ENCODE data around the gene TANK. TPM values are rescaled to one million over a fixed set of nuclear protein-coding genes. Genes with fewer than 3 reads are reported as not detected.
A peak's percentile ranks its signal among the peaks of the same experiment; 100 is the strongest.

Gene TANK
- total RNA-seq, 2 experiments from 2014 or later: 43.4 to 64.9 TPM

- CTCF ChIA-PET (ENCODE audit: unreplicated experiment): interaction anchor here (1.8 kb wide), 1 partner anchor 8 kb away, joined by 4 read pairs; no protein-coding TSS in a partner anchor
- peaks cover 38% of the 10 kb centered on the region for H3K4me1 ChIP-seq (ENCODE audit: insufficient read depth, low read length, poor library complexity, severe bottlenecking)
- POLR2A ChIA-PET: interaction anchor here (0.6 to 3.6 kb wide), 12 partner anchors 8 to 125 kb away, joined by 3 to 20 read pairs (median 4); no protein-coding TSS in a partner anchor
- BruUV-seq (replicated peaks): no TSS peak
- no peak for TF ChIP-seq EZH2phosphoT487 (IDR thresholded peaks at IDR 0.05; ENCODE audit: borderline replicate concordance, low read depth, low read length)
- TF ChIP-seq CTCF (conservative IDR thresholded peaks at IDR 0.05; ENCODE audit: low read length): no peak
- H3K4me3 ChIP-seq (ENCODE audit: low read depth, low read length, poor library complexity, severe bottlenecking): no peak overlapping the region
- no peaks in the 10 kb centered on the region for H3K36me3 ChIP-seq (ENCODE audit: insufficient read depth, low read length)
- H4K20me1 ChIP-seq (ENCODE audit: insufficient read depth, low read length): no peaks in the 10 kb centered on the region
- H2AFZ ChIP-seq (ENCODE audit: low read length): peak overlapping the region; percentile 0; the same call in 1 of the 2 replicates
- H3K9me3 ChIP-seq (ENCODE audit: low read length): no peaks in the 10 kb centered on the region
- no peak for DNase-seq (ENCODE audit: low spot score)
- no peak overlapping the region for H3K27ac ChIP-seq (ENCODE audit: low read depth, low read length, poor library complexity, severe bottlenecking)
- H3K9me2 ChIP-seq (ENCODE audit: insufficient read depth, low read length): no peaks in the 10 kb centered on the region
- H3K4me2 ChIP-seq (ENCODE audit: low read length): peak overlapping the region; percentile 11; the same call in 1 of the 2 replicates
- intact Hi-C loops (cut with micrococcal nuclease; ENCODE audit: unreplicated experiment): no loop called here
- H3K79me2 ChIP-seq (ENCODE audit: insufficient read depth, low read depth, low read length): no peaks in the 10 kb centered on the region
These were observed 47.3 kb upstream of the TANK start for GRCh38 chr2:161112908-161113307.

GRCh38 chr2:161113693-161114575 lies 46.3 kb upstream of the TANK start:
- DNase-seq (ENCODE audit: low spot score): no peak
- TF ChIP-seq EZH2phosphoT487 (IDR thresholded peaks at IDR 0.05; ENCODE audit: borderline replicate concordance, low read depth, low read length): no peak
- TF ChIP-seq CTCF (conservative IDR thresholded peaks at IDR 0.05; ENCODE audit: low read length): no peak
- H2AFZ ChIP-seq (ENCODE audit: low read length): no peak overlapping the region
- H3K27ac ChIP-seq (ENCODE audit: low read depth, low read length, poor library complexity, severe bottlenecking): no peak overlapping the region
- no peak overlapping the region for H3K4me3 ChIP-seq (ENCODE audit: low read depth, low read length, poor library complexity, severe bottlenecking)
- H4K20me1 ChIP-seq (ENCODE audit: insufficient read depth, low read length): no peaks in the 10 kb centered on the region
- H3K4me2 ChIP-seq (ENCODE audit: low read length): no peak overlapping the region
- no TSS peak for BruUV-seq (replicated peaks)
- H3K9me2 ChIP-seq (ENCODE audit: insufficient read depth, low read length): no peaks in the 10 kb centered on the region
- ChIA-PET POLR2A (interaction anchor here (0.6 to 3.6 kb wide), 15 partner anchors 9 to 616 kb away, joined by 3 to 20 read pairs (median 5); no protein-coding TSS in a partner anchor), CTCF (ENCODE audit: unreplicated experiment) (interaction anchor here (1.5 to 1.8 kb wide), 2 partner anchors 9 to 20 kb away, joined by 4 read pairs; no protein-coding TSS in a partner anchor)
- no peaks in the 10 kb centered on the region for H3K36me3 ChIP-seq (ENCODE audit: insufficient read depth, low read length)
- no peaks in the 10 kb centered on the region for H3K79me2 ChIP-seq (ENCODE audit: insufficient read depth, low read depth, low read length)
- no peaks in the 10 kb centered on the region for H3K9me3 ChIP-seq (ENCODE audit: low read length)
- peaks cover 33% of the 10 kb centered on the region for H3K4me1 ChIP-seq (ENCODE audit: insufficient read depth, low read length, poor library complexity, severe bottlenecking)
- intact Hi-C loops (cut with micrococcal nuclease; ENCODE audit: unreplicated experiment): no loop called here

Measured in OCI-LY7 (cell line).